Smooth muscle cell (in vitro differentiated cells): ENCODE results near the gene VPS50. TPM values are rescaled to one million over a fixed set of nuclear protein-coding genes. Genes with fewer than 3 reads are reported as not detected.

Experiments
- DNase-seq: peaks from one replicate; lab custom pipeline; 2025; ENCODE audit not compliant: unreplicated experiment; lab: John Stamatoyannopoulos, UW
- H2AFZ ChIP-seq: fragments of 200-600 bp; sonication (generic); 2 replicates; pipeline ENCODE4 v1.6.0; 2016; ENCODE audit warnings: antibody characterized with exemption, low read depth, mild to moderate bottlenecking
- H3F3A ChIP-seq: fragments of 200-600 bp; sonication (generic); 2 replicates; pipeline ENCODE4 v1.6.0; 2017; ENCODE audit warnings: antibody characterized with exemption, low read depth
- H3K27ac ChIP-seq: fragments of 200-600 bp; sonication (generic); 2 replicates; pipeline ENCODE4 v1.5.1; 2016; ENCODE audit warnings: low read depth, mild to moderate bottlenecking
- H3K27me3 ChIP-seq: fragments of 200-600 bp; sonication (generic); 2 replicates; pipeline ENCODE4 v1.6.1; 2016; ENCODE audit warnings: low read depth, mild to moderate bottlenecking
- H3K36me3 ChIP-seq: fragments of 200-600 bp; sonication (generic); 2 replicates; pipeline ENCODE4 v1.5.1; 2016; ENCODE audit warnings: low read depth
- H3K4me1 ChIP-seq: fragments of 200-600 bp; sonication (generic); 2 replicates; pipeline ENCODE4 v1.5.1; 2016; ENCODE audit warnings: low read depth
- H3K4me2 ChIP-seq: fragments of 200-600 bp; sonication (generic); 2 replicates; pipeline ENCODE4 v1.6.0; 2016; ENCODE audit warnings: mild to moderate bottlenecking
- H3K4me3 ChIP-seq: fragments of 200-600 bp; sonication (generic); 2 replicates; pipeline ENCODE4 v1.5.1; 2016; ENCODE audit warnings: mild to moderate bottlenecking
- H3K79me2 ChIP-seq: fragments of 200-600 bp; sonication (generic); 2 replicates; pipeline ENCODE4 v1.6.0; 2016; ENCODE audit warnings: low read depth, mild to moderate bottlenecking
- H3K9ac ChIP-seq: fragments of 200-600 bp; sonication (generic); 2 replicates; pipeline ENCODE4 v1.6.0; 2016; ENCODE audit warnings: low read depth
- H3K9me3 ChIP-seq: fragments of 200-600 bp; sonication (generic); replicated peaks from 2 replicates; pipeline ENCODE4 v1.5.1; 2016; ENCODE audit warnings: low read depth
- H4K20me1 ChIP-seq: fragments of 200-600 bp; sonication (generic); 2 replicates; pipeline ENCODE4 v1.6.0; 2016; ENCODE audit warnings: low read depth
- CTCF ChIP-seq: fragments of 200-600 bp; sonication (generic); IDR thresholded peaks from 2 replicates; pipeline ENCODE4 v1.5.1; 2017; ENCODE audit warnings: borderline replicate concordance, mild to moderate bottlenecking, antibody characterized with exemption; ENCODE audit not compliant: insufficient read depth, poor library complexity, severe bottlenecking
- WGBS: methylation state at CpG from one replicate; pipeline ENCODE4 v1.1.7; 2016; ENCODE audit warnings: low lambda C conversion rate; 5-methylcytosine and 5-hydroxymethylcytosine counted together
- polyA plus RNA-seq: library from polyadenylated mRNA; unstranded; fragments of >200 nt; fragmentation: Nextera tagmentation; extraction: Ambion mirVana; gene quantifications from 2 replicates; pipeline ENCODE4 v1.2.1, GENCODE V29; 2016
- total RNA-seq: library from RNA; depleted of rRNA; stranded (reverse); fragments of >200 nt; gene quantifications from 2 replicates; pipeline ENCODE4 v1.2.3, GENCODE V29; 2014

The VPS50 gene
- total RNA-seq (26.7 and 29.7 TPM in 2 replicates), polyA plus RNA-seq (5.5 and 7.7 TPM in 2 replicates)

- Histone ChIP-seq H3K9ac (peak within 1 kb of the TSS; percentile 75), H3K27me3 (no peaks in the 10 kb centered on the region), H4K20me1 (peaks cover 3% of the 10 kb centered on the region), H3K4me1 (peaks cover 5% of the 10 kb centered on the region), H3K4me2 (peak within 1 kb of the TSS; percentile 99), H3K27ac (peak within 1 kb of the TSS; percentile 14), H3K36me3 (no peaks in the 10 kb centered on the region), H3K4me3 (peak within 1 kb of the TSS; percentile 96), H3K79me2 (peaks cover 23% of the 10 kb centered on the region), H3K9me3 (no peaks in the 10 kb centered on the region), H2AFZ (peak within 1 kb of the TSS; percentile 100), H3F3A (no peaks in the 10 kb centered on the region)
- WGBS, result under 1% methylated on average over 40 of the region's 40 CpGs
- no peak for TF ChIP-seq CTCF
- DNase-seq, result peak; percentile 49
These were observed at the start of gene VPS50 for GRCh38 chr7:93231799-93232672. TSS of gene VPS50 (plus strand) at chr7:93232366. CDS start at chr7:93232468, 102 bp downstream.

DNA sequence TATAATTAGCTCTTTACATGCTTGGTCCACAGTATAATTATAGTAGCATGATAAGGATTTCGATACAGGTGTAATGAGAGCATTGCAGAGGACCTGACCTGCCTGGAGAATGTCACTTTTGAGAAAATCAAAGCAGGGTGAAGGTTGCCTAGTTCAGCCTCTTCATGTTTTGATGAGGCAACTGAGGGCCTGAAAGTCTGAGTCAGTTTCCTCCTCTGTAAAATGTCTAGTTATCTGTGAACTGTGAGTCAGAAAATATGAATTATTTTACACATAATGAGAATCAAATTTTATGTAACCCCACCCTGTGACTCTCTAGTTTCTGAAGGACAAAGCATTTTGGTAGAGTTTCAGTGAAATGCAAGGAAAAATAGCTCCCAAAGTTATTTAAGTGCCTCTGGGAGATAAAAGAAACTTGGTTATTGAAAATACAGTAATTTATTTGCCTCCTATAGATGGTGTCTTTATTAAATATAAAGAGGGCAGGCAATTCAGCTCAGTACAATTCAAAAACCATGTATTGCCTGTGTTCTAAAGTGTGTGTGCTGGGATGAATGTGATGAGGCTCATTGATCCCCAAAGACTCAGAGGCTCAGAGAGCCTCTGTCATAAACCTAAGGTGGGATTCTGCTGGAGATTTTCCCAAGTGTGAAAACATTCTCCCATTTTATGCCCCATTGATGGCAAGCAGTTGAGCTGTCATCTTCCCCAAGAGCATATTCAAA, 46.7 kb upstream of the VPS50 start:
- Histone ChIP-seq H3K9me3 (no peaks in the 10 kb centered on the region), H3K79me2 (no peaks in the 10 kb centered on the region), H3K4me2 (no peak overlapping the region), H3K9ac (no peak overlapping the region), H3K27me3 (peaks cover 40% of the 10 kb centered on the region), H3K4me1 (no peaks in the 10 kb centered on the region), H3K4me3 (no peak overlapping the region), H2AFZ (no peak overlapping the region), H3F3A (no peaks in the 10 kb centered on the region), H3K27ac (no peak overlapping the region), H4K20me1 (no peaks in the 10 kb centered on the region), H3K36me3 (no peaks in the 10 kb centered on the region)
- no peak for DNase-seq
- WGBS, result 33% methylated on average over 1 of the region's 1 CpG
- no peak for TF ChIP-seq CTCF

DNA sequence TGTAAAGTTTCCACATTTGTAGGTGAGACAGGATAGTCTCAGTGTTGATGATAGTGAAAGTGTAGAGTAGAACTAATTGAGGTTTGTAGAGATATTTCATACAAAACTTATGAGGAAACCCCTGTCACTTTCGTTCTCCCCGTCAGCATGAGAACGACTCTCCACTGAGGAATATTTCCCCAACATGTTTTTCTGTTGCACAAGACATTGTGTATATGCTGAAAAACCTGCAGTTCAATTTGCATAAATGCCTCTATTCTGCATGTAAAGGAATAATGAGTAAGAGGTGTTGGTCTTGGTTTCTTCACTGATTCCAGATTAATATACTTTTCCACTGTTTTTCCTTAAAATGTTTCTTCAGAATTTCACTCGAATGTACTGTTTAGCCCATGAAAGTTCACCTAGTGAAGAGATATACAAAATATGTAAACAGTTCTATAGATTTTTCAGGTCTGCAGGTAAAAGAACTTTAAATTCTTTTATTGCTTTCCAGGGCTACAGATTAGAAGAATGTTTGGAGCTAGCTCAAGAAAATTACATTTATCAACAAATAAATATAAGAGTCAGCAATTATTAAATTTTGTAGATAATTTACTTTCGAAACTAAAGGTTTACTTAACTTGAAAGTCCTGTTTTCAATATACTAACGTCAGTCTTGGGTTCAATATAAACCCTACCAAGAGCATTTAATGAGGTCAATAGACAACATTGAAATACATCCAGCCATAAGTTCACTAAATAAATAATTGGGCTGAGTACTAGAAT, 43.1 kb upstream of the VPS50 start:
- H3K27ac ChIP-seq, result no peak overlapping the region
- H3K36me3 ChIP-seq, result no peaks in the 10 kb centered on the region
- peaks cover 63% of the 10 kb centered on the region for H3K27me3 ChIP-seq
- H3K9ac ChIP-seq, result no peak overlapping the region
- WGBS, result 70% methylated on average over 6 of the region's 6 CpGs
- no peak for TF ChIP-seq CTCF
- DNase-seq, result no peak
- no peaks in the 10 kb centered on the region for H4K20me1 ChIP-seq
- H3K79me2 ChIP-seq, result no peaks in the 10 kb centered on the region
- no peak overlapping the region for H3K4me2 ChIP-seq
- H3F3A ChIP-seq, result no peaks in the 10 kb centered on the region
- H3K4me3 ChIP-seq, result no peak overlapping the region
- H3K9me3 ChIP-seq, result no peaks in the 10 kb centered on the region
- no peaks in the 10 kb centered on the region for H3K4me1 ChIP-seq
- no peak overlapping the region for H2AFZ ChIP-seq
